CD4-positive, CD25-positive, alpha-beta regulatory T cell (primary cell): ENCODE measurements around the gene DOLPP1. TPM values are rescaled to one million over a fixed set of nuclear protein-coding genes. Genes with fewer than 3 reads are reported as not detected.
A peak's percentile ranks its signal among the peaks of the same experiment; 100 is the strongest.

ENCODE experiments used
- ATAC-seq, 2 donors: fragments of 150-1000 bp; cut with Tn5 transposase; one replicate each; pipeline ENCODE4 v1.10.0; 2021; ENCODE audit warnings: low read depth in 2 of 2, moderate number of reproducible peaks in 2 of 2, moderate library complexity in 1 of 2
- DNase-seq, 3 donors: peaks; one replicate each; pipeline versions ENCODE4 v3.0.0 to v3.0.0-alpha.2; 2012 to 2022; ENCODE audit warnings: mixed read lengths in 1 of 3
- H3K27ac ChIP-seq: one replicate; pipeline ENCODE4 v1.7.0; 2013; ENCODE audit warnings: mild to moderate bottlenecking, low read length; ENCODE audit not compliant: insufficient read depth, poor library complexity, severe bottlenecking
- H3K27me3 ChIP-seq: one replicate; pipeline ENCODE4 v1.7.0; 2013; ENCODE audit warnings: low read length; ENCODE audit not compliant: control insufficient read depth, insufficient read depth
- H3K36me3 ChIP-seq: one replicate; pipeline ENCODE4 v1.7.0; 2013; ENCODE audit warnings: mild to moderate bottlenecking, low read length, moderate library complexity; ENCODE audit not compliant: control insufficient read depth, insufficient read depth
- H3K4me1 ChIP-seq: 2 replicates; pipeline ENCODE4 v1.7.0; 2013; ENCODE audit warnings: mild to moderate bottlenecking, low read length; ENCODE audit not compliant: insufficient read depth, control insufficient read depth, poor library complexity, severe bottlenecking
- H3K4me3 ChIP-seq: one replicate; pipeline ENCODE4 v1.7.0; 2013; ENCODE audit warnings: low read depth, mild to moderate bottlenecking, low read length, moderate library complexity
- H3K9me3 ChIP-seq, 2 experiments: 1 replicate in 1 of 2; 2 replicates in 1 of 2; pipeline ENCODE4 v1.7.0; 2013; ENCODE audit warnings: low read length in 2 of 2, mild to moderate bottlenecking in 1 of 2, moderate library complexity in 1 of 2; ENCODE audit not compliant: control insufficient read depth in 2 of 2
- H3K27ac Mint-ChIP-seq, 3 donors: one replicate each; pipeline ENCODE4 v1.8.0; 2020 to 2022; ENCODE audit warnings: mild to moderate bottlenecking in 3 of 3, mixed read lengths in 3 of 3, moderate library complexity in 2 of 3
- H3K27me3 Mint-ChIP-seq: one replicate; pipeline ENCODE4 v1.8.0; 2022; ENCODE audit warnings: mild to moderate bottlenecking, mixed read lengths
- H3K36me3 Mint-ChIP-seq: one replicate; pipeline ENCODE4 v1.8.0; 2020; ENCODE audit warnings: mixed read lengths
- H3K4me1 Mint-ChIP-seq, 4 donors: one replicate each; pipeline ENCODE4 v1.8.0; 2020 to 2022; ENCODE audit warnings: mixed read lengths in 4 of 4, mild to moderate bottlenecking in 1 of 4
- H3K4me3 Mint-ChIP-seq, 4 donors: one replicate each; pipeline ENCODE4 v1.8.0; 2020 to 2022; ENCODE audit warnings: mild to moderate bottlenecking in 4 of 4, mixed read lengths in 4 of 4, moderate library complexity in 3 of 4
- H3K9me3 Mint-ChIP-seq, 7 donors: one replicate each; pipeline ENCODE4 v1.8.0; 2020 to 2022; ENCODE audit warnings: mixed read lengths in 7 of 7, mild to moderate bottlenecking in 3 of 7, moderate library complexity in 2 of 7
- polyA plus RNA-seq, 4 donors: library from polyadenylated mRNA; unstranded; fragments of 300-500 nt; fragmentation: Illumina TruSeq; gene quantifications; one replicate each; pipeline ENCODE4 v1.2.3, GENCODE V29; 2021
- total RNA-seq: library from RNA; stranded (reverse); gene quantifications from one replicate; pipeline ENCODE4 v1.2.3, GENCODE V29; 2022

Gene DOLPP1
- total and polyA plus RNA-seq, 5 donors from 2014 or later = 3.9 to 9.3 (median 8.7) TPM

DNA sequence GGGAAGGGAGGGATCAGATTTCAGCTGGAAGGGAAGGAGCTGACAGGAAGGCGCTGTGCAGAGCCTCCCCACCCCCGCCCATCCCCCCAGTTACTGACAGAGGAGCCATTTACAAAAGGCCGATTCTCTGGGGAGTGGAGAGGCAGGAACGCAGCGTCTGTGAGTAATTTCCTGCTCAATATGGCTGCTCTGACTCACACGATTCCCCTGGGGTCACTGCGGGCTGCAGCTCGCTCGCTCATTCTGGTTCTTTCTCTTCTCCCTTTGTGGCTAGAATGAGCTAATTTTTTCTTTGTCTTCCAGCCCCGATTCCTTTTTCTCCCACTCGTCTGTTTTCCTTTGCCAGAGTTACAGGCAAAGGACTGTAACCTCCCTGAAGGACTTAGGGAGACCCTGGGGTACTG, 59.1 kb downstream of the DOLPP1 start:
- ATAC-seq (peak; percentile 83 to 87), DNase-seq (peak; percentile 70 to 91 (median 71))
- Histone ChIP-seq H3K4me3 (peak overlapping the region; percentile 82), H3K27me3 (no peaks in the 10 kb centered on the region), H3K4me1 (peaks cover 36% of the 10 kb centered on the region), H3K9me3 (no peaks in the 10 kb centered on the region), H3K27ac (peak overlapping the region; percentile 90), H3K36me3 (peaks cover 27% of the 10 kb centered on the region)
- peaks cover 20% of the 10 kb centered on the region for H3K36me3 Mint-ChIP-seq
- H3K9me3 Mint-ChIP-seq = no peaks in the 10 kb centered on the region
- peak overlapping the region; percentile 82 to 98 (median 90) for H3K4me3 Mint-ChIP-seq
- peak overlapping the region; percentile 79 to 99 (median 94) for H3K27ac Mint-ChIP-seq
- no peaks in the 10 kb centered on the region for H3K27me3 Mint-ChIP-seq
- H3K4me1 Mint-ChIP-seq = peaks cover 8 to 36% (median 17%) of the 10 kb centered on the region in 4 donors

Other genes starting within 250 kb of the DOLPP1 start
- 8.2 TPM for gene KYAT1, start 199.2 kb upstream of the DOLPP1 start, total RNA-seq
- 10 to 100 TPM; 11.3 to 15.7 (median 11.6) TPM for gene KYAT1, start 199.2 kb upstream of the DOLPP1 start, polyA plus RNA-seq
- gene LRRC8A, start 199.0 kb upstream of the DOLPP1 start, total RNA-seq = 39.7 TPM
- gene LRRC8A, start 199.0 kb upstream of the DOLPP1 start, polyA plus RNA-seq = 10 to 100 TPM; 29.3 to 35.0 (median 31.3) TPM
- gene PHYHD1, start 160.1 kb upstream of the DOLPP1 start, total RNA-seq = 0.52 TPM
- under 1 TPM in 2 of 4 donors, not detected in 2; 0.40 to 0.60 TPM for gene PHYHD1, start 160.1 kb upstream of the DOLPP1 start, polyA plus RNA-seq
- gene DOLK, start 133.5 kb upstream of the DOLPP1 start, total RNA-seq = 6.1 TPM
- 10 to 100 TPM in 2 of 4 donors, 1 to 10 TPM in 2; 7.6 to 12.3 (median 9.7) TPM for gene DOLK, start 133.5 kb upstream of the DOLPP1 start, polyA plus RNA-seq
- 74.3 TPM for gene NUP188, start 133.4 kb upstream of the DOLPP1 start, total RNA-seq
- gene NUP188, start 133.4 kb upstream of the DOLPP1 start, polyA plus RNA-seq = 10 to 100 TPM; 20.8 to 23.4 (median 21.8) TPM
- 77.8 TPM for gene SH3GLB2, start 52.8 kb upstream of the DOLPP1 start, total RNA-seq
- 10 to 100 TPM; 18.2 to 38.8 (median 26.6) TPM for gene SH3GLB2, start 52.8 kb upstream of the DOLPP1 start, polyA plus RNA-seq
- gene MIGA2, start 44.5 kb upstream of the DOLPP1 start, total RNA-seq = 48.5 TPM
- gene MIGA2, start 44.5 kb upstream of the DOLPP1 start, polyA plus RNA-seq = 1 to 10 TPM; 6.3 to 8.0 (median 7.6) TPM
- gene CRAT, start 29.7 kb downstream of the DOLPP1 start, total RNA-seq = 12.5 TPM
- gene CRAT, start 29.7 kb downstream of the DOLPP1 start, polyA plus RNA-seq = 10 to 100 TPM in 2 of 4 donors, 1 to 10 TPM in 2; 8.7 to 11.4 (median 10.2) TPM
- gene PTPA, start 30.3 kb downstream of the DOLPP1 start, total RNA-seq = 53.7 TPM
- 10 to 100 TPM; 12.9 to 21.6 (median 16.0) TPM for gene PTPA, start 30.3 kb downstream of the DOLPP1 start, polyA plus RNA-seq
- gene IER5L, start 97.2 kb downstream of the DOLPP1 start, total RNA-seq = 2.7 TPM
- not detected for gene IER5L, start 97.2 kb downstream of the DOLPP1 start, polyA plus RNA-seq